GM18499 (cell line): ENCODE measurements around the gene OPTC.

ENCODE experiments used
- ATAC-seq: cut with Tn5 transposase; IDR thresholded peaks from one replicate; pipeline ENCODE4 v1.9.1; 2021; ENCODE audit warnings: moderate number of reproducible peaks; ENCODE audit not compliant: insufficient read depth, unreplicated experiment

Gene OPTC

DNA sequence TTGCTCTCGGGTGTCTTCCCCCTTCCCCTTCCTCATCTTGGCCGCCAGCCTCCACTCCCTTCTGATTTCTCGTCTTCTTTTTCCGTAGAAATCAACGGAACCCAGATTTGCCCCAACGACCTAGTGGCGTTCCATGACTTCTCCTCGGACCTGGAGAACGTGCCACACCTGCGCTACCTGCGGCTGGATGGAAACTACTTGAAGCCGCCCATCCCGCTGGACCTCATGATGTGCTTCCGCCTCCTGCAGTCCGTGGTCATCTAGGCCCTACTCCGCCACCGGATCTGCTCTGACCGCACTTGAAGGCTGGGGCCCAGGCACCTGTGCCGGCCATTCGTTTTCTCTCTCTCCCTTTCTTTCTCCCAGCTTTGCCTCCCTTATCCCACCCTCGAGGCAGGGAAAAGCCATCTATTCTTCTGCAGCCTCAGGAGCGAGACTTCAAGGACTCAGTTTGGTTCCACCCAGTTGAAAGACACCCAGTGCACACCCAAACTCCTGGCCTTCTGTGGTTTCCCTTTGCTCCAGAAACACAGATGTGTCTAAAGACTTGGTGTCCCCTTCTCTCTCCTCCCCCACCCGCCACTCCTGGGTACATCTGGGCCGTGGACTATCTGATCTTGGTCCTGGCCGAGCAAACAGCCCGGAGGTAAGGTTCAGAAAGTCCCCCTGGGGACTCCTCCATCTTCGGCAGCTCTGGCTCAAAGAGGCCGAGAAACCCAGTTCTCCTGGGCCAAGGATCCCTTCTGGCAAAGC lies 7.2 kb upstream of the OPTC start:
- no peak for ATAC-seq

DNA sequence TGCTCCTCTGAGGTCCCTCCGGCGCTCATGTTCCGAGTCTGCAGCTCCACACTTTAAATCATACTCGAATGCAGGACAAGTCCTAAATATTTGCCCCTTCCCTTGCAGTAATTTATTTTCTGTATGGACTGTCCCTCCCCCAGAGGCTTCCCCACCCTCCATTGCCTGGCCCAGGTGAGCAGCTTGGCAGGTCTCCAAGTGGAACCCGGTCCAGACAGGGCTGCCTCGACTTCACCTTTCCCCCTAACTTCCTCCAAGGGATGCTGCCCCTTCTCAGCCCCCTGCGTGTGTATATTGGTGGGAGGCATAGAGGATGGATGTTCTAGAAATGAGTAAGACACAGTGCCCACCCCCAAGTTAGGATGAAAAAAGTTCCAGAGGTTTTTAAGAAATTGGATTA lies 5.4 kb upstream of the OPTC start:
- no peak for ATAC-seq

DNA sequence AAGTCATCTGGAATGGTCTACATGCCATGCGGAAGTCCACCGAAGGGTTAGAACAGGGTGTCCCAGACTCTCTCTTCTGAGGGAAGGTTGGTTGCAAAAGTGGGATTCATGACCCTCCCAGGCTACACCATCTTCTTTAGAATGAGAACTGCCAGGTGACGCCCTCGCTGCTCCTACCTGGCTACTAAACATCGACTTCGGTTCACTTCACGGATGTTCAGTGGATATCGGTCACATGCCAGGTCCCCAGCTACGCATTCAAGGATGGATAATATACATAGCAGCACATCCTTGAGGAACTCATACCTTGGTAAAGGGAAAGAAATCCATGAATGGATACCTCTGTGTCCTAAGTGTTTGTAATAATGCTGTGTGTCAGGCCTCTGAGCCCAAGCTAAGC lies 3.3 kb upstream of the OPTC start:
- no peak for ATAC-seq

DNA sequence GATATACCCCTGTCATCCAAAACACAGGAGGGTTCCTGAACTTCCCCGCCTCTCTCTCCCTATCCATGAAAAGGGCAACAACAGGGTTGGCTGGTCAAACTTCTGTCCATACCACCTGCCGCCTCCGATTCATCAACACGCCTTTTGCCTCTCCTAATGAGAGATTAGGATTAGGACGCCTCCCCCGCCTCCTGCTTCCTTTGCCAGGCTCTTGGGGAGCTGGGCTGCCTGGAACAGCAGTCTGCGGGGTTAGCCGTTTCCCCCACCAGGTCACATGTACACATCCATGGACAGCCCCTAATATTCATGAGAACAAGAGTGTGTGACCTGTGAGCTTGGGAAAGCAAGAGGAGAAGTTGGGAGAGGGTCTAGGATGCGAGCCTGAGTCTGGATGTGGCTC lies 2.3 kb upstream of the OPTC start:
- ATAC-seq: no peak

DNA sequence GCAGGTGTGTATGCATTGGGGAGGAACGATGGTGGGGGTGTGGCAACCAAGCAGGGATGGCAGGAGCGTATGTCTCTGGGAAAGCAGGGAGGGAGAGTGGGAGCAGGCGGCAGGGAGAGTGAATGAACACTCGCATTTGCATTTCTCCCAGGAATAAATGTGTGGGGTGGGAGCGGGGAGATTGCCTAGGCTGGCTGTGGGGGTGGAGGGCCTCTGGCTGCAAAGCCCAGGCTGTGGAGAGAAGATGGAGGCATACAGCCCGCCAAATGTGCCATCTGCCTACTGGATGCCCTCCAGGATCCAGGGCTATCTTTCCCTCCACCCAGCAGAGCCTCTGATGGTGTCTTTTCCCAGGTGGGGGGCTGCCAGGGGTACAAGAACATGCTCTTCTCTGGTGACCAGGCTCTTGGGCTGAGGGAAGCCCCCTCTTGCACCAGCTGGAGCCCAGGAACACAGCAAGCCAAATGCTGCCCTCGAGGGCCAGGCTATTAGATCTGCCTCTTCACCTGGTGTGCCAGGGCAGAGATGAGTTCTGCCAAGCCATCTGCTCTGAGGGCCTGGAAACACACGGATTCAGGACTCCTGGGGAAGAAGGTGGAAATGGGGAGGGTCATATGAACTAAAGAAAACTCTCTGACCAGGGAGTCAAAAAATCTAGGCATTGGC lies 1.7 kb upstream of the OPTC start:
- no peak for ATAC-seq

DNA sequence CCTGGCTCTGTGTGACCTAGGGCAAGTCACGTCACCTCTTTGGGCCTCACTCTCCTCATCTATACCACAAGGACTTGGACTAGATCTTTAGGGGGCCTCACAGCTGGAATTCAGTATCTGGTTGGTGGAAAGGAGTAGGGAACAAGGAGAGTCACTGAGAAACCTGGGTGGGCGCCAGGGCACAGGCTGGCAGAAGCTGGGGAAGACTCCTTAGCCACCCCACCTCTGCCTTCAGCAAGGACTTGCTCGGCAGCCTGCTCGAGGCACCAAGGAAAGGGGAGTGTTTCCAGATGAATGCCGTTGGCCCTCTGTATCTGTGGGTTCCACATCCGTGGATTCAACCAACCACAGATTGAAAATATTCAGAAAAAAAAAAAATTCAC lies 1.2 kb upstream of the OPTC start:
- no peak for ATAC-seq

DNA sequence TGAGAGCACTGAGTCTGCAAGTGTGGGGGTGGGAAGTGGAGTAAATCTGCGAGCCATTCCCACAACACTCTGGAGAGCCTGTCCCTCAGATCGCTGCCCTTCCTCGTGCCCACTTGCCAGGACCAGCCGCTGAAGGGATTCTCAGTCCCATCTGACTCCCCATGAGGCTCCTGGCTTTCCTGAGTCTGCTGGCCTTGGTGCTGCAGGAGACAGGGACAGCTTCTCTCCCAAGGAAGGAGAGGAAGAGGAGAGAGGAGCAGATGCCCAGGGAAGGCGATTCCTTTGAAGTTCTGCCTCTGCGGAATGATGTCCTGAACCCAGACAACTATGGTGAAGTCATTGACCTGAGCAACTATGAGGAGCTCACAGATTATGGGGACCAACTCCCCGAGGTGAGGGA lies 1.9 kb downstream of the OPTC start:
- no peak for ATAC-seq

DNA sequence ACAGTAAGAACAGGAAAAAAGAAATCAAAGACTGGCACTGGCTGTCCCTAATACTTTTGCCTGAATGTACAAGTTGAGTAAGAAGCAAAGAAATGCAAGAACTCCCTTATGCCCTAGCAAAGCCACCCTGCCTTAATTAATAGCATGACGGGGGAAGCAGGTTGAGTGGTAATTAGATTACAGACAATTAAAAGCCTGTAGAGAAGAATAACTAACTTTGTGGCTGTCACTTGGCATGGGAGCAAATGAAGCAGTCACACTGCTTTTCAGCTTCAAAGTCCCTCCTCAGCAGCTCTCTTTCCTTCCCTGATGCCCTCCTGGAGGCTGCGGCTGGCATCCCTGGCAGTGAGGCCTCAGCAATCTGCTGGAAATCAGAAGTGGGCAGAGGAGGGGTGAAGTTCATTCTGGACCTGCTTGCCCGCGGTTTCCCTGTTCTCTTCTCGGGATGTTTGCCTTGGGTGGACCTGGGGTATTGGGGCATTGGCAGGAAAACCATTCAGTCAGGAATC lies 3.4 kb downstream of the OPTC start:
- ATAC-seq: no peak

DNA sequence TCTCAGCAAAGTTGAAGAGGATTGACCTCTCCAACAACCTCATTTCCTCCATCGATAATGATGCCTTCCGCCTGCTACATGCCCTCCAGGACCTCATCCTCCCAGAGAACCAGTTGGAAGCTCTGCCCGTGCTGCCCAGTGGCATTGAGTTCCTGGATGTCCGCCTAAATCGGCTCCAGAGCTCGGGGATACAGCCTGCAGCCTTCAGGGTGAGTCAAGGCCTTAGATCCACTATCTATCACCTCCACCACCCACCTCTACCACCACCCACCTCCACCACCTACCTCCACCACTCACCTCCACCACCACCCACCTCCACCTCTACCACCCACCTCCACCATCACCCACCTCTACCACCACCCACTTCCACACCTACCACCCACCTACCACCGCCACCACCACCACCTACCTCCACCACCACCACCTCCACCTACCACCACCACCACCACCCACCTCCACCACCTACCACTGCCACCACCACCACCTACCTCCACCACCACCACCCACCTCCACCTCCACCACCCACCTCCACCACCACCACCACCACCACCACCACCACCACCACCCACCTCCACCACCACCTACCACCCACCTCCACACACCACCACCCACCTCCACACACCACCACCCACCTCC lies 5.8 kb downstream of the OPTC start:
- no peak for ATAC-seq

DNA sequence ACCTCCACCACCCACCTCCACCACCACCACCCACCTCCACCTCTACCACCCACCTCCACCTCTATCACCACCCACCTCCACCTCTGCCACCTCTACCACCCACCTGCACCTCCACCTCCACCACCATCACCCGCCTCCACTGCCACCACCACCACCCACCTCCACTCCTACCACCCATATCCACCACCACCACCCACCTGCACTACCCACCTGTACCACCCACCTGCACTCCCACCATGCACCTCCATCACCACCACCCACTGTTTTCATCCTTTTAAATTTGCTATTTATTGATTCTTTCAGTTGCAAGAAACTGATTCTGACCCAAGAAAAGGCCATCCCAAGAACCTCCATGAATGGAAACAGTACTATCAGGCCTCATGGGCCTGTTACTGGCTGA lies 6.3 kb downstream of the OPTC start:
- ATAC-seq: no peak

DNA sequence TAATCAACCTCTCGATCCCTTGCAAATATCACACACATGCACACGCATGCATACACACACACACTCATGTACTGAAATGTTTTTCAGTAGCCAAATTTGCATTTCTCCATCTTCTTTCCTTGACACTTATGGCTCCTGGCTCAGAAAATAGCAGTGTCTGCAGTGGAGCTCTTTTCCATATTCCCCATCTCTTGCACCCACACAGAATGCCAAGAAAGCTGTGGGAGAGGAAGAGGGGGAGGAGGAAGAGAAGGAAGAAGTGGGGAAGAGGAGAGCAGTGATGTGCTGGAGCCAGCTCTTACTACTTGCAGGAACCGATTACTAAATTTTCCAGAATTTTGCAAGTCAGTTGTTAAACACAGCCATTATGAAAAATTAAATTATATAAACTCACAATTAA lies 9.9 kb downstream of the OPTC start:
- no peak for ATAC-seq

DNA sequence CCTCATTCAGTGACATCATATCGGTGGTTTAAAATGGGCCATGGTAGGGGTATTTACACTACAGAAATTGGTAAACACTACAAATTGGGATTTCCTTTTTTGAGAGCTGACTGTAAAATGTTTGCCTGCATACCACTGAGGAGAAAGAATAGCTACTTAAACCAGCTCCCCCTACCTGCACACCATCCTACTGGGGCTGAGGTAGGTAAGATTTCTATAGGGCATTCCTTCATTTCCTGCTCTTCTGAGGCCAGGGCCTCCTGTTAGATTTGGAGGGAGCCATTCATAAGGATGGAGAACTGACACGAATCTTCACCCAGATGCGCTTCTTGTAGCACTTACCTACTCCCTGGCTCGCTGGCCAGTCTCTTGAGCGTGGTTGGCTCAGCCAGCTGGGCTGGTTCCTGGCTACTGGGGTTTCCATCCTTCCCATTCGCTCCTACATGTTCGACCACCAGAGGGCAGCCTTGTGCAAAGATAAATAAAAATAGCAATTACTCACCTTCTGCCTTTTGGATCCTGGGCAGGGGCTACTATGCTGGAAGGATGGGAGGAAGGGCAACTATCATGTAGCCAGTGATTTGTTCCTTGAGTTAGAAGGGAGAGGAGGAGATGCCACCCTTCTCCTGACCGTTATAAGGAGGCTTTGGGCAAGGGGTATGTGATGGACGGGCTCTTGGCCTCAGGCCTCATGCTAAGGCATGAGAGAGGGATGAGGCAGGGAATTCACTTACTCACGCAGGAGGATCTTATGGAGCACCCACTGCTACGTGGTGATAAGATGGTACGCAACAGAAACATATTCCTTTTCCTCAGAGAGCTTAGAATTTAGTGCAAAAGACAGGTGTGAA lies 10.7 kb downstream of the OPTC start:
- ATAC-seq: no peak

DNA sequence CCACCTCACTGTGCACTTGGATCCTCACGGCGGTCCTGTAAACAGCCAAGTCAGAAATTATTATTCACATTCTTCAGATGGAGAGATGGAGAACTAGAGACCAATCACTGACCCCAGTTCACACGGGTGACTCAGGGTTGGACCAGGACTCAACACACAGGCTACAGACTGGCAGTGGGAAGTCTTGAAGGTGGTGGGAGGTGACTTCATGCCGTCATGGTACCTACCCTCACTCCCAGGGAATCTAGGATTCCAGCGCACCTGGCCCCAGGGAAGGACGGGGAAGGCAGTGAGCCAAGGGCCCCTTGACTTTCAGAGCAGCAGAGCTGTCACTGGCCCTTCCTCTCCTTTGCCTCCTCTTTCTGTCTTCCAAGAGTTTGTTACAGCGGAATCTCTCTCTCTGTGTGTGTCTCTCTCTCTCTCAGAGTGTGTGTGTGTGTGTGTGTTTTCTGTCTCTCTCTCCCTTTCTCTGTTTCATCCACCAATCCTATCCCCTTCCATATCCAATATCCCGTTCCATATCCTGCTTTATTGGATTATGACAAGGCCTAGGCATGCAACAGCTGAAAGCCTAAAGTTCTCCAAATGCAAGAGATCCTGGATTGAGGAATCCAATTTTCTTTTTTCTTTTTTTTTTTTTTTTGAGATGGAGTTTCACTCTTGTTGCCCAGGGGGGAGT lies 11.7 kb downstream of the OPTC start:
- no peak for ATAC-seq

DNA sequence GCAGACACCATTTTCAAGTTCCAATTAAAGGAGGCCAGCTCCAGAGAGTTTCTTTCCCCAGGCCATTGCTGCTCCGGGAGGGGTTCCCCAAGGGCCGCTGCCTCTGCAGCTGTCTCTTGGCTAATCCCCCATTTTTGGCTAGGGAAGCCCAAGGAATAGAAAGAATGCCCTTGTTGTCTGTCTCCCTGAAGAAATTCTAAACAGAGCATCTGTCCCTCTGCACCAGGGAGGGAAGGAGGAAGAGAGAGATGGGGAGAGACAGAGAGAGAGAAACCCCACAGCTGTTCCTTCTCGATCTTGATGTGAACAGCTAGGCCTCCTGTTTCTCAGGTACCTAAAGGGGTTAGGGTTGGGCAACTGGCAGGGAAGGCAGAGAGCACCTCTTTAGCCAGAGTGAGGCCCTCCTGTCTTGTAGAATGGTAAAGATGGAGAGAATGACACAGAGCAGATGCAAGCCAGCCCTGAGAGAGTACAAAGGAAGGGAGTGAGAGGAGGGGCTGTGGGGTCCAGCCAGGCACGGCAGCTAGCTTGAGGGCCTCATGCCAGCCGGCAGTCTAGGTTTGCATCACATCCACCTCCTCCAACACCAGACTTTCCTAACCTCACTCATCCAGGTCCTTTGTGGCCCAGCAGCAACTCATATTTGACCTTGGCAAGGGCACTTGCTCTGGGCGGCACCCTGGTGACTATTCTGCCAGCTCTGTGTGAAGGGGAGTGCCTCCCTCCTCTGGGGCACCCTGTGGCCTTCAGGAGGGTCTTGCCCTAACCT lies 13.1 kb downstream of the OPTC start:
- ATAC-seq: no peak

DNA sequence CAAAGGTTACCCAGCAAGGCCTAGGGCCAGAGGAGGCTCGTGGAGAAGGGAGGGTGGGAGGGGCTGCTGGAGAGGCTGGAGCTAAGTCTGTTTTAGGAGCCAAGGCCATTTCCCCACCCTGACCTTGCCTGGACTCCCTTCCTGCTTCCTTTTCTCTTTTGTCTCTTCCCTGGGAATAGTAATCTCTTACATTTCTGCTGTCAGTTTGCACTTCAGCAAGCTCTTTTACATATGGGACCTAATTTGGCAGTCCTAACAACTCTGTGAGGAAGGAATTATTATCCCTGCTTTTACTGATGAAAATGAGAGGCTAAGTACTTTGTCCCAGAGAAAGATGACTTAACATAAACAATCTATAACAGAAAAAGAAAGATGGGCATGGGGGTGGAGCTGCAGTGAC lies 13.8 kb downstream of the OPTC start:
- ATAC-seq: no peak

DNA sequence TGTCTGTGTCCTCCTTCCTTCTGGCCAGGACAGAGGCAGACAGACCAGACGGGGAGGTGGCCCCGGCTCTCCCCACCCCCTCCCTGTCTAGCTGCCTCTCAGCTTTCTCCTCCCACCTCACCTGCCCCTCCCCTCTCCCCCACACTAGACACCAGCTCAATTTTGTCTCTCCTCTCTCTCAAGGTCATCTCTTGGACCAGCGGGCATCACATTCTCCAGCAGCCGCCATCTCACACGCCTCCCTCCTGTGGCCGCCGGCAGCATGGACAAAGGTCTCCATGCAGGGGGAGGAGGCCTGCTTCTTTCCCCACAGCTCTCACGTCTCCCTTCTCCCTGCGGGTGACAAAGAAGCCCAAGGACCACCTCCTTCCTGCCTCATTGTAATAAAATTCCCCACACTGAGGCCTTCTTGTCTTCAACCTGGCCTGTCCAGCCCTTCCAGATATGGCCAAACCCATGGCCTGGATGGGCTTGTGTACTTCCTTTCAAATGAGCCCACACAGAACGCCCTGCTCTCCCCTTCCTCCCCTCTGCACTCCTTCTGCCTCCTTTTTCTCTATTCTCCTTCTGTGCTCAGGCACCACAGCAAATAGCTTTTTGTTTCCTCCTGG lies 14.6 kb downstream of the OPTC start:
- ATAC-seq: no peak

DNA sequence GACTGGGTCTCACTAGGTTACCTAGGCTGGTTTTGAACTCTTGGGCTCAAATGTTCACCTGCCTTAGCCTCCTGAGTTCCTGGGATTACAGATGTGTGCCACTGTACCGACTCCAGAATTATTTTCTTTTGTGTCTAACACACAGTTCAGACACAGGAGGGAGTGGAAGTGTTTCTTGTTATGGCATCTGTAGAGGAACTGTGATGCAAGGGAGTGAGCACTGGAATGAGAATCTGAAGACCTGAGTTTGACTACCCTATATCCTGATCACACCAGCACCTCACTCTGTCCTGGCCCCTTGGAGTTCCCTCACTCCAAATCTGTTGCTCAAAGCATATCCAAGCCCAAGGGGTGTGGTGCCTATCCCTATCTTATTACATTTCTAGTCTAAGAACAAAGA lies 15.2 kb downstream of the OPTC start:
- no peak for ATAC-seq

DNA sequence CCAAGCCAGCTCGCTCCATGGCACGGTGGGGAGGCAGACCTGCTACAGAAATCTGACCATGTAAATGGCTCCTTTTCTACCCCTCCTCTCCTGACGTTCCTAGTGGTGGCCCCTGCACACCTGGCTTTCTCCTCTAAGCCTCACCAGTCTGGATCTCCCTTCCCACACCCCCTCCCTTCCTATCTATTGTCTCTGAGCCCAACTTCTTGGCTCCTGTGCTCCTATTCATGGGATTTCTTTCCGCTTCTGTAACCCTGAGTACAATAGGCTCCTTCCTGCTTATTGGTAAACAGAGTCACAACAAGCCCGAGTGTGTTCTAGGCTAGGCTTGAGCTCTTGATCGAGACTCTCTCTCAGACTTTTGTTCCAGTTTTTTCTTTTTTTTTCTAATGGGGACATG lies 17.6 kb downstream of the OPTC start:
- no peak for ATAC-seq

DNA sequence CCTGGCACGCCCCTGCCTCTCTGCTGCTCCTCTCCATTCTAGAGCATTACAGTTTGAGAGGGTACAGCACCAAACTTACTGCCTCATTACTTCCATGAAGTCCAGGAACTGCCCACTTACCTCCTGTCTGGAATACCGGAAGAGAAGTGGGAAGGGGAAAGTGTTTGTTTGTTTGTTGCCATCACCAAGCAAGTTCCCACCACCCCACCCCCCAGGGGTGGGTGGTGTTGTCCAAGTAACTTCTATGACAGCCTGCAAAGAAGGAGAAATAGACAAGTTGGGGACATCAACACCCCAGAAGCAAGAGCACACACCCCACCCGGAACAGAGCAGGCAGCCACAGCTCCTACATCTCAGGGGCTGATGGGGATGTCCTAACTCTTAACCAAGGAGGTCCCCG lies 18.0 kb downstream of the OPTC start:
- ATAC-seq: no peak
